ENCODE results near the gene NDFIP2.
"Not testable (repeated sequence)": the region's sequence is repeated elsewhere in the genome, so short reads cannot be mapped to it uniquely, and the experiment has no call there.

NDFIP2 gene

DNA sequence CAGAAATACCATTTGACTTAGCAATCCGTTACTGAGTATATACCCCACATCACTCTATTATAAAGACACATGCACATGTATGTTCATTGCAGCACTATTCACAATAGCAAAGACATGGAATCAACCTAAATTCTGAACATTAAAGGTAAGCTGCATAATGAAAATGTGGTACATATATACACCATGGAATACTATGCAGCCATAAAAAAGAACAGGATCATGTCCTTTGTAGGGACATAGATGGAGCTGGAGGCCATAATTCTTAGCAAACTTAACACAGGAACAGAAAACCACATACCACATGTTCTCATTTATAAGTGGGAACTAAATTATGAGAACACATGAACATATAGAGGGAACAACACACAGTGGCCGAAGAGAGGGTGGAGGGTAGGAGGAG is 85.2 kb downstream of the NDFIP2 start:
- Histone ChIP-seq H3K36me3 (ENCODE audit: insufficient read depth) (no peaks in the 10 kb centered on the region), H3K4me1 (ENCODE audit: low read depth, poor library complexity, severe bottlenecking) (no peaks in the 10 kb centered on the region), H4K20me1 (ENCODE audit: insufficient read depth) (no peaks in the 10 kb centered on the region), H2AFZ (ENCODE audit: low read depth) (no peak overlapping the region), H3K79me2 (ENCODE audit: insufficient read depth, low read depth) (no peaks in the 10 kb centered on the region), H3K9ac (no peak overlapping the region), H3K4me3 (IDR thresholded peaks at IDR 0.05; ENCODE audit: insufficient read depth, low read depth, low read length) (no peak overlapping the region), H3K27ac (no peak overlapping the region), H3K4me2 (no peak overlapping the region), H3K27me3 (ENCODE audit: insufficient read depth, low read depth) (no peaks in the 10 kb centered on the region)
- TF ChIP-seq, protein P1, sequence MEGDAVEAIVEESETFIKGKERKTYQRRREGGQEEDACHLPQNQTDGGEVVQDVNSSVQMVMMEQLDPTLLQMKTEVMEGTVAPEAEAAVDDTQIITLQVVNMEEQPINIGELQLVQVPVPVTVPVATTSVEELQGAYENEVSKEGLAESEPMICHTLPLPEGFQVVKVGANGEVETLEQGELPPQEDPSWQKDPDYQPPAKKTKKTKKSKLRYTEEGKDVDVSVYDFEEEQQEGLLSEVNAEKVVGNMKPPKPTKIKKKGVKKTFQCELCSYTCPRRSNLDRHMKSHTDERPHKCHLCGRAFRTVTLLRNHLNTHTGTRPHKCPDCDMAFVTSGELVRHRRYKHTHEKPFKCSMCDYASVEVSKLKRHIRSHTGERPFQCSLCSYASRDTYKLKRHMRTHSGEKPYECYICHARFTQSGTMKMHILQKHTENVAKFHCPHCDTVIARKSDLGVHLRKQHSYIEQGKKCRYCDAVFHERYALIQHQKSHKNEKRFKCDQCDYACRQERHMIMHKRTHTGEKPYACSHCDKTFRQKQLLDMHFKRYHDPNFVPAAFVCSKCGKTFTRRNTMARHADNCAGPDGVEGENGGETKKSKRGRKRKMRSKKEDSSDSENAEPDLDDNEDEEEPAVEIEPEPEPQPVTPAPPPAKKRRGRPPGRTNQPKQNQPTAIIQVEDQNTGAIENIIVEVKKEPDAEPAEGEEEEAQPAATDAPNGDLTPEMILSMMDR (conservative IDR thresholded peaks at IDR 0.05; ENCODE audit: low read depth, low read length) = no peak

DNA sequence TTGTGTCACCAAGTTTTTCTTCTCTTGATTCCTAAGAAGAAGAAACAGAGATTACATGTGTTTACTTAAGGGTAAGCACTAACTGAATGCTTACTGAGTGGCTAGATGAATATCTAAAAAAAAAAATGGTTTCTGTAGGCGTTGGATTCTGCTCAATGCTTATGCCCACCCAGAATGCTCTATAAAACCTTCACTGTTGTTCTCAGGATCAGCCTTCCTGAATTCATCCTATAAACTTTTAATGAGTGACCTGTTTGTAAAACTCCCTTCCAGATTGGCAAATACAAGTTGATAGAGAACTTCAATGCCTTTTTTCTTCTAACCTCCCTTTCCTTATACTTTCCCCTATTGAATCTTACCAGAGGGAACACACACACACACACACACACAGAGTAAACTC is 90.2 kb downstream of the NDFIP2 start:
- H3K27ac ChIP-seq = no peak overlapping the region
- TF ChIP-seq, protein P1 (conservative IDR thresholded peaks at IDR 0.05; ENCODE audit: low read depth, low read length) = no peak
- H3K4me1 ChIP-seq (ENCODE audit: low read depth, poor library complexity, severe bottlenecking) = no peaks in the 10 kb centered on the region
- no peaks in the 10 kb centered on the region for H3K36me3 ChIP-seq (ENCODE audit: insufficient read depth)
- no peaks in the 10 kb centered on the region for H3K79me2 ChIP-seq (ENCODE audit: insufficient read depth, low read depth)
- H4K20me1 ChIP-seq (ENCODE audit: insufficient read depth) = no peaks in the 10 kb centered on the region
- H2AFZ ChIP-seq (ENCODE audit: low read depth) = no peak overlapping the region
- no peak overlapping the region for H3K4me2 ChIP-seq
- no peaks in the 10 kb centered on the region for H3K27me3 ChIP-seq (ENCODE audit: insufficient read depth, low read depth)
- no peak overlapping the region for H3K9ac ChIP-seq
- no peak overlapping the region for H3K4me3 ChIP-seq (IDR thresholded peaks at IDR 0.05; ENCODE audit: insufficient read depth, low read depth, low read length)

- H3K79me2 ChIP-seq (ENCODE audit: insufficient read depth, low read depth); H2AFZ ChIP-seq (ENCODE audit: low read depth); H3K36me3 ChIP-seq (ENCODE audit: insufficient read depth); H3K27me3 ChIP-seq (ENCODE audit: insufficient read depth, low read depth); H4K20me1 ChIP-seq (ENCODE audit: insufficient read depth); H3K9ac ChIP-seq; H3K4me3 ChIP-seq (IDR thresholded peaks at IDR 0.05; ENCODE audit: insufficient read depth, low read depth, low read length); H3K4me1 ChIP-seq (ENCODE audit: low read depth, poor library complexity, severe bottlenecking); H3K27ac ChIP-seq; H3K4me2 ChIP-seq: not testable (repeated sequence)
These were observed 92.9 kb downstream of the NDFIP2 start for GRCh38 chr13:79573892-79574291.

DNA sequence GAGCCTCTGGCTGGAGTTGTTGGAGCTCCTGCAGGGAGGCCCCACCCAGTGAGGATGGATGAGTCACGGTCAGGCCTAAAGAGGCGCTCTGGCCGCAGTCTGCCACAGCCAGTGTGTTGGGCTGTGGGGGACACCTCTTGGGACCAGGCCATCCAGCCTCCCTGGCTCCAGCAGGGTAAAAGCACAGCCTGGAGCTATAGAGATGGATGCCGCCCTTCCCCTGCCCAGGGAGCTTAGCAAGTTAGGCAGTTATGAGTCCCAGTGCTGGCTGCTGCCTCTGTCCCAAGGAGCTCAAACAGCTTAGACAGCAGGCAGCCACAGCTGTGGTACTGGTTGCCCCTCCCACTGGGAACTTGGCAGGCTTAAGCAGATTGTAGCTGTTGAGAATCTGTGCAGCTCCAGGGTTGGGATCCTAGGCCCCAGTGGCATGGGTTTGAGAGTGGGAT is 100.9 kb downstream of the NDFIP2 start:
- no peaks in the 10 kb centered on the region for H3K79me2 ChIP-seq (ENCODE audit: insufficient read depth, low read depth)
- TF ChIP-seq, protein P1 (conservative IDR thresholded peaks at IDR 0.05; ENCODE audit: low read depth, low read length) = no peak
- no peaks in the 10 kb centered on the region for H3K27me3 ChIP-seq (ENCODE audit: insufficient read depth, low read depth)
- H2AFZ ChIP-seq (ENCODE audit: low read depth) = no peak overlapping the region
- H4K20me1 ChIP-seq (ENCODE audit: insufficient read depth) = no peaks in the 10 kb centered on the region
- no peak overlapping the region for H3K4me3 ChIP-seq (IDR thresholded peaks at IDR 0.05; ENCODE audit: insufficient read depth, low read depth, low read length)
- no peak overlapping the region for H3K9ac ChIP-seq
- no peak overlapping the region for H3K27ac ChIP-seq
- H3K36me3 ChIP-seq (ENCODE audit: insufficient read depth) = no peaks in the 10 kb centered on the region
- H3K4me2 ChIP-seq = no peak overlapping the region
- no peaks in the 10 kb centered on the region for H3K4me1 ChIP-seq (ENCODE audit: low read depth, poor library complexity, severe bottlenecking)

DNA sequence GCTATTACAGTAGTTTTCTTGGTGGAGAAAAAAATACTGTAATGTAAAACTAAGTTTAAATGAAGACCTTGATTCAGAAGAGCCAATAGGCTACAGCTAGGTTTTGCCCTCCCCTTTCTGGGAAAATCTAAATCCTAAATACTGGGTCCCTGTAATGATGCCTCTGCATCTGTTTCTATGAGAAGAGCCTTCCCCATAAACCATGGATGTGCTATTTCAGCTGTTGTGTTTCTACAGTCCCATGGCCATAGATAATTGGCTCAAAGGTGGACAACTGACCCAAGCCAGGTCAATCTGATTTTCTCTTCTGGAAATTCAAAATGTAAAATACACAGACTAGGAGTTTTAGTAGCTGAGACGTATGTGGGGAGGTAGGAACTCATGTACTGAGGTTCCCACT is 101.9 kb downstream of the NDFIP2 start:
- H4K20me1 ChIP-seq (ENCODE audit: insufficient read depth) = no peaks in the 10 kb centered on the region
- no peaks in the 10 kb centered on the region for H3K36me3 ChIP-seq (ENCODE audit: insufficient read depth)
- H3K79me2 ChIP-seq (ENCODE audit: insufficient read depth, low read depth) = no peaks in the 10 kb centered on the region
- H3K4me3 ChIP-seq (IDR thresholded peaks at IDR 0.05; ENCODE audit: insufficient read depth, low read depth, low read length) = no peak overlapping the region
- no peak overlapping the region for H3K27ac ChIP-seq
- H3K4me2 ChIP-seq = no peak overlapping the region
- H2AFZ ChIP-seq (ENCODE audit: low read depth) = no peak overlapping the region
- no peak overlapping the region for H3K9ac ChIP-seq
- H3K4me1 ChIP-seq (ENCODE audit: low read depth, poor library complexity, severe bottlenecking) = no peaks in the 10 kb centered on the region
- no peaks in the 10 kb centered on the region for H3K27me3 ChIP-seq (ENCODE audit: insufficient read depth, low read depth)
- TF ChIP-seq, protein P1 (conservative IDR thresholded peaks at IDR 0.05; ENCODE audit: low read depth, low read length) = no peak

Data from KMS-11 (cell line).